HEK293 (cell line): ENCODE measurements around the gene LRRC8B.

Experiments
- BCL11B ChIP-seq: fragments of 450-650 bp; formaldehyde crosslinking; IDR thresholded peaks from 2 replicates; pipeline ENCODE4 v1.5.1; 2016; ENCODE audit warnings: low read depth, missing biosample characterization, missing genetic modification characterization
- KLF9 ChIP-seq: fragments of 450-650 bp; formaldehyde crosslinking; IDR thresholded peaks from 2 replicates; pipeline ENCODE4 v1.5.1; 2016; ENCODE audit warnings: missing biosample characterization, missing genetic modification characterization, low read depth
- SCRT2 ChIP-seq: fragments of 450-650 bp; formaldehyde crosslinking; IDR thresholded peaks from 2 replicates; pipeline ENCODE4 v1.5.1; 2016; ENCODE audit warnings: missing biosample characterization, missing genetic modification characterization
- SETDB1 ChIP-seq: IDR thresholded peaks from one replicate; pipeline ENCODE4 v1.6.1; 2017; ENCODE audit warnings: mild to moderate bottlenecking, low read length, moderate library complexity, mixed read lengths; ENCODE audit not compliant: insufficient read length
- SP7 ChIP-seq: fragments of 450-650 bp; formaldehyde crosslinking; IDR thresholded peaks from 2 replicates; pipeline ENCODE4 v1.5.1; 2016; ENCODE audit warnings: missing biosample characterization, missing genetic modification characterization
- ZBTB11 ChIP-seq: fragments of 450-650 bp; formaldehyde crosslinking; conservative IDR thresholded peaks from 2 replicates; pipeline ENCODE4 v1.5.1; 2016; ENCODE audit warnings: low read depth, missing biosample characterization, missing genetic modification characterization
- ZBTB7A ChIP-seq: fragments of 450-650 bp; formaldehyde crosslinking; IDR thresholded peaks from 2 replicates; pipeline ENCODE4 v1.5.1; 2016; ENCODE audit warnings: low read depth, missing biosample characterization, missing genetic modification characterization
- ZFP37 ChIP-seq: fragments of 450-650 bp; formaldehyde crosslinking; IDR thresholded peaks from 2 replicates; pipeline ENCODE4 v1.5.1; 2016; ENCODE audit warnings: missing biosample characterization, missing genetic modification characterization
- ZIC2 ChIP-seq: fragments of 450-650 bp; formaldehyde crosslinking; IDR thresholded peaks from 2 replicates; pipeline ENCODE4 v1.5.1; 2016; ENCODE audit warnings: missing biosample characterization, missing genetic modification characterization
- ZNF121 ChIP-seq: fragments of 450-650 bp; formaldehyde crosslinking; IDR thresholded peaks from 2 replicates; pipeline ENCODE4 v1.5.1; 2016; ENCODE audit warnings: missing biosample characterization, missing genetic modification characterization
- ZNF132 ChIP-seq: fragments of 450-650 bp; formaldehyde crosslinking; IDR thresholded peaks from 2 replicates; pipeline ENCODE4 v1.5.1; 2017; ENCODE audit warnings: missing biosample characterization, missing genetic modification characterization, borderline replicate concordance
- ZNF214 ChIP-seq: fragments of 450-650 bp; formaldehyde crosslinking; IDR thresholded peaks from 2 replicates; pipeline ENCODE4 v1.5.1; 2017; ENCODE audit warnings: missing biosample characterization, mild to moderate bottlenecking, missing genetic modification characterization, borderline replicate concordance
- ZNF248 ChIP-seq: fragments of 450-650 bp; formaldehyde crosslinking; IDR thresholded peaks from 2 replicates; pipeline ENCODE4 v1.5.1; 2017; ENCODE audit warnings: missing biosample characterization, missing genetic modification characterization
- ZNF394 ChIP-seq: fragments of 450-650 bp; formaldehyde crosslinking; IDR thresholded peaks from 2 replicates; pipeline ENCODE4 v1.5.1; 2016; ENCODE audit warnings: missing biosample characterization, missing genetic modification characterization, mild to moderate bottlenecking, moderate library complexity, borderline replicate concordance
- ZNF449 ChIP-seq: fragments of 450-650 bp; formaldehyde crosslinking; IDR thresholded peaks from 2 replicates; pipeline ENCODE4 v1.5.1; 2017; ENCODE audit warnings: missing biosample characterization, mild to moderate bottlenecking, missing genetic modification characterization, moderate library complexity
- ZNF514 ChIP-seq: fragments of 450-650 bp; formaldehyde crosslinking; IDR thresholded peaks from 2 replicates; pipeline ENCODE4 v1.5.1; 2016; ENCODE audit warnings: missing biosample characterization, missing genetic modification characterization
- ZNF624 ChIP-seq: fragments of 450-650 bp; formaldehyde crosslinking; IDR thresholded peaks from 2 replicates; pipeline ENCODE4 v1.5.1; 2017; ENCODE audit warnings: missing biosample characterization, missing genetic modification characterization
- ZNF629 ChIP-seq: fragments of 450-650 bp; formaldehyde crosslinking; IDR thresholded peaks from 2 replicates; pipeline ENCODE4 v1.5.1; 2017; ENCODE audit warnings: missing biosample characterization, missing genetic modification characterization
- ZNF658 ChIP-seq: fragments of 450-650 bp; formaldehyde crosslinking; IDR thresholded peaks from 2 replicates; pipeline ENCODE4; 2016; ENCODE audit warnings: missing biosample characterization, missing genetic modification characterization
- ZNF777 ChIP-seq: fragments of 450-650 bp; formaldehyde crosslinking; IDR thresholded peaks from 2 replicates; pipeline ENCODE4 v1.5.1; 2017; ENCODE audit warnings: missing biosample characterization, missing genetic modification characterization, borderline replicate concordance
- ZSCAN5A ChIP-seq: fragments of 450-650 bp; formaldehyde crosslinking; IDR thresholded peaks from 2 replicates; pipeline ENCODE4 v1.5.1; 2016; ENCODE audit warnings: missing biosample characterization, missing genetic modification characterization
- TF ChIP-seq, protein P1 (sequence below): fragments of 450-650 bp; formaldehyde crosslinking; conservative IDR thresholded peaks from 2 replicates; pipeline ENCODE4 v1.5.1; 2016; ENCODE audit warnings: low read depth, missing biosample characterization, missing genetic modification characterization
- TF ChIP-seq, protein P2 (sequence below): fragments of 450-650 bp; formaldehyde crosslinking; IDR thresholded peaks from 2 replicates; pipeline ENCODE4 v1.5.1; 2017; ENCODE audit warnings: missing biosample characterization, missing genetic modification characterization
- TF ChIP-seq, protein P3 (sequence below): fragments of 450-650 bp; formaldehyde crosslinking; IDR thresholded peaks from 2 replicates; pipeline ENCODE4 v1.5.1; 2016; ENCODE audit warnings: missing biosample characterization, missing genetic modification characterization

Gene LRRC8B

GRCh38 chr1:89633248-89633799 lies 108.7 kb downstream of the LRRC8B start (continued):
- peak; percentile 95 for TF ChIP-seq ZNF449 (tag by site-specific recombination)
- no peak for TF ChIP-seq ZNF624 (tag by site-specific recombination)
- TF ChIP-seq, protein P1, sequence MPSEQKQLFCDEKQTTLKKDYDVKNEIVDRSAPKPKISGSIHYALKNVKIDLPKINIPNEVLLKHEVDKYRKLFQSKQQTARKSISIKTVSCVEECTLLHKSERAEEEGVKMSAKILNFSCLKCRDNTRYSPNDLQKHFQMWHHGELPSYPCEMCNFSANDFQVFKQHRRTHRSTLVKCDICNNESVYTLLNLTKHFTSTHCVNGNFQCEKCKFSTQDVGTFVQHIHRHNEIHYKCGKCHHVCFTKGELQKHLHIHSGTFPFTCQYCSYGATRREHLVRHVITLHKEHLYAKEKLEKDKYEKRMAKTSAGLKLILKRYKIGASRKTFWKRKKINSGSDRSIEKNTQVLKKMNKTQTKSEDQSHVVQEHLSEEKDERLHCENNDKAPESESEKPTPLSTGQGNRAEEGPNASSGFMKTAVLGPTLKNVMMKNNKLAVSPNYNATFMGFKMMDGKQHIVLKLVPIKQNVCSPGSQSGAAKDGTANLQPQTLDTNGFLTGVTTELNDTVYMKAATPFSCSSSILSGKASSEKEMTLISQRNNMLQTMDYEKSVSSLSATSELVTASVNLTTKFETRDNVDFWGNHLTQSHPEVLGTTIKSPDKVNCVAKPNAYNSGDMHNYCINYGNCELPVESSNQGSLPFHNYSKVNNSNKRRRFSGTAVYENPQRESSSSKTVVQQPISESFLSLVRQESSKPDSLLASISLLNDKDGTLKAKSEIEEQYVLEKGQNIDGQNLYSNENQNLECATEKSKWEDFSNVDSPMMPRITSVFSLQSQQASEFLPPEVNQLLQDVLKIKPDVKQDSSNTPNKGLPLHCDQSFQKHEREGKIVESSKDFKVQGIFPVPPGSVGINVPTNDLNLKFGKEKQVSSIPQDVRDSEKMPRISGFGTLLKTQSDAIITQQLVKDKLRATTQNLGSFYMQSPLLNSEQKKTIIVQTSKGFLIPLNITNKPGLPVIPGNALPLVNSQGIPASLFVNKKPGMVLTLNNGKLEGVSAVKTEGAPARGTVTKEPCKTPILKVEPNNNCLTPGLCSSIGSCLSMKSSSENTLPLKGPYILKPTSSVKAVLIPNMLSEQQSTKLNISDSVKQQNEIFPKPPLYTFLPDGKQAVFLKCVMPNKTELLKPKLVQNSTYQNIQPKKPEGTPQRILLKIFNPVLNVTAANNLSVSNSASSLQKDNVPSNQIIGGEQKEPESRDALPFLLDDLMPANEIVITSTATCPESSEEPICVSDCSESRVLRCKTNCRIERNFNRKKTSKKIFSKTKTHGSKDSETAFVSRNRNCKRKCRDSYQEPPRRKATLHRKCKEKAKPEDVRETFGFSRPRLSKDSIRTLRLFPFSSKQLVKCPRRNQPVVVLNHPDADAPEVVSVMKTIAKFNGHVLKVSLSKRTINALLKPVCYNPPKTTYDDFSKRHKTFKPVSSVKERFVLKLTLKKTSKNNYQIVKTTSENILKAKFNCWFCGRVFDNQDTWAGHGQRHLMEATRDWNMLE: no peak
- no peak for TF ChIP-seq ZNF248 (tag by site-specific recombination)
- peak; percentile 61 for TF ChIP-seq ZBTB11 (tag by site-specific recombination)
- peak; percentile 57; the same call in 1 of the 2 replicates for TF ChIP-seq ZNF777 (tag by site-specific recombination)
- TF ChIP-seq, protein P2, sequence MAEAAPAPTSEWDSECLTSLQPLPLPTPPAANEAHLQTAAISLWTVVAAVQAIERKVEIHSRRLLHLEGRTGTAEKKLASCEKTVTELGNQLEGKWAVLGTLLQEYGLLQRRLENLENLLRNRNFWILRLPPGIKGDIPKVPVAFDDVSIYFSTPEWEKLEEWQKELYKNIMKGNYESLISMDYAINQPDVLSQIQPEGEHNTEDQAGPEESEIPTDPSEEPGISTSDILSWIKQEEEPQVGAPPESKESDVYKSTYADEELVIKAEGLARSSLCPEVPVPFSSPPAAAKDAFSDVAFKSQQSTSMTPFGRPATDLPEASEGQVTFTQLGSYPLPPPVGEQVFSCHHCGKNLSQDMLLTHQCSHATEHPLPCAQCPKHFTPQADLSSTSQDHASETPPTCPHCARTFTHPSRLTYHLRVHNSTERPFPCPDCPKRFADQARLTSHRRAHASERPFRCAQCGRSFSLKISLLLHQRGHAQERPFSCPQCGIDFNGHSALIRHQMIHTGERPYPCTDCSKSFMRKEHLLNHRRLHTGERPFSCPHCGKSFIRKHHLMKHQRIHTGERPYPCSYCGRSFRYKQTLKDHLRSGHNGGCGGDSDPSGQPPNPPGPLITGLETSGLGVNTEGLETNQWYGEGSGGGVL (tag by site-specific recombination): peak; percentile 73
- no peak; the same call in 1 of the 2 replicates for TF ChIP-seq ZNF394 (tag by site-specific recombination)
- TF ChIP-seq, protein P3, sequence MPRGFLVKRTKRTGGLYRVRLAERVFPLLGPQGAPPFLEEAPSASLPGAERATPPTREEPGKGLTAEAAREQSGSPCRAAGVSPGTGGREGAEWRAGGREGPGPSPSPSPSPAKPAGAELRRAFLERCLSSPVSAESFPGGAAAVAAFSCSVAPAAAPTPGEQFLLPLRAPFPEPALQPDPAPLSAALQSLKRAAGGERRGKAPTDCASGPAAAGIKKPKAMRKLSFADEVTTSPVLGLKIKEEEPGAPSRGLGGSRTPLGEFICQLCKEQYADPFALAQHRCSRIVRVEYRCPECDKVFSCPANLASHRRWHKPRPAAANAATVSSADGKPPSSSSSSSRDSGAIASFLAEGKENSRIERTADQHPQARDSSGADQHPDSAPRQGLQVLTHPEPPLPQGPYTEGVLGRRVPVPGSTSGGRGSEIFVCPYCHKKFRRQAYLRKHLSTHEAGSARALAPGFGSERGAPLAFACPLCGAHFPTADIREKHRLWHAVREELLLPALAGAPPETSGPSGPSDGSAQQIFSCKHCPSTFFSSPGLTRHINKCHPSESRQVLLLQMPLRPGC (tag by site-specific recombination): 0 out of 2 replicates have a peak, but pooled peaks have one; percentile 49
- no peak for TF ChIP-seq SETDB1
- peak; percentile 83 for TF ChIP-seq ZIC2 (tag by site-specific recombination)
- peak; percentile 34; the same call in 1 of the 2 replicates for TF ChIP-seq BCL11B (tag by site-specific recombination)
- peak; percentile 66 for TF ChIP-seq ZFP37 (tag by site-specific recombination)
- TF ChIP-seq ZNF121 (tag by site-specific recombination): no peak
- TF ChIP-seq SCRT2 (tag by site-specific recombination): no peak
- TF ChIP-seq ZNF658 (tag by site-specific recombination): no peak
- TF ChIP-seq ZNF629 (tag by site-specific recombination): no peak
- TF ChIP-seq KLF9 (tag by site-specific recombination): 0 out of 2 replicates have a peak, but pooled peaks have one; percentile 24
- no peak for TF ChIP-seq ZNF514 (tag by site-specific recombination)
- TF ChIP-seq ZNF132 (tag by site-specific recombination): no peak
- no peak for TF ChIP-seq ZNF214 (tag by site-specific recombination)
- TF ChIP-seq ZSCAN5A (tag by site-specific recombination): peak; percentile 33; the same call in 1 of the 2 replicates
- 0 out of 2 replicates have a peak, but pooled peaks have one; percentile 19 for TF ChIP-seq ZBTB7A
- TF ChIP-seq SP7 (tag by site-specific recombination): no peak
